HepG2 (cell line): ENCODE measurements around the gene MORN1. TPM values are rescaled to one million over a fixed set of nuclear protein-coding genes. Genes with fewer than 3 reads are reported as not detected.
A peak's percentile ranks its signal among the peaks of the same experiment; 100 is the strongest.

ENCODE experiments used
- AGO1 ChIP-seq: fragments of 200-400 bp; formaldehyde crosslinking; IDR thresholded peaks from 2 replicates; pipeline ENCODE4 v1.6.1; 2017; ENCODE audit warnings: mild to moderate bottlenecking, low read depth, low read length, moderate library complexity; ENCODE audit not compliant: poor library complexity, severe bottlenecking
- AGO2 ChIP-seq: fragments of 200-400 bp; formaldehyde crosslinking; optimal IDR thresholded peaks from 2 replicates; pipeline ENCODE3; 2017; ENCODE audit warnings: mild to moderate bottlenecking, low read depth, low read length, moderate library complexity
- CREB1 ChIP-seq, 2 experiments: fragments of 450-650 bp in 1 of 2; IDR thresholded peaks; 2 replicates each; pipeline ENCODE4 v1.6.1; 2016 to 2017; ENCODE audit warnings: control low read depth in 1 of 2, mild to moderate bottlenecking in 1 of 2, missing compliant biosample characterization in 1 of 2, missing genetic modification characterization in 1 of 2
- CSRNP2 ChIP-seq: sonication (generic); formaldehyde crosslinking; conservative IDR thresholded peaks from 2 replicates; pipeline ENCODE4 v1.8.0; 2022; ENCODE audit warnings: low read depth, missing genetic modification reagents
- DMTF1 ChIP-seq: sonication (generic); formaldehyde crosslinking; IDR thresholded peaks from 2 replicates; pipeline ENCODE4 v1.4.0; 2020; ENCODE audit warnings: mild to moderate bottlenecking, missing genetic modification reagents
- FOXC1 ChIP-seq: sonication (generic); formaldehyde crosslinking; IDR thresholded peaks from 2 replicates; pipeline ENCODE4 v1.8.0; 2022; ENCODE audit warnings: mild to moderate bottlenecking, missing genetic modification reagents, borderline replicate concordance
- GATAD2A ChIP-seq: IDR thresholded peaks from 2 replicates; pipeline ENCODE4 v1.6.1; 2016
- MLX ChIP-seq: IDR thresholded peaks from 2 replicates; pipeline ENCODE4 v1.6.1; 2016
- MTF1 ChIP-seq: sonication (generic); formaldehyde crosslinking; IDR thresholded peaks from 2 replicates; pipeline ENCODE4 v1.5.0; 2020; ENCODE audit warnings: missing genetic modification reagents
- NR2C2 ChIP-seq: sonication (generic); formaldehyde crosslinking; IDR thresholded peaks from 2 replicates; pipeline ENCODE4 v1.4.0; 2020; ENCODE audit warnings: missing genetic modification reagents, mild to moderate bottlenecking, moderate library complexity, borderline replicate concordance
- PBX3 ChIP-seq: sonication (generic); formaldehyde crosslinking; IDR thresholded peaks from 2 replicates; pipeline ENCODE4 v1.8.1; 2023; ENCODE audit warnings: missing genetic modification reagents, inconsistent platforms, borderline replicate concordance
- POGZ ChIP-seq: sonication (generic); formaldehyde crosslinking; IDR thresholded peaks from 2 replicates; pipeline ENCODE4 v1.4.0; 2020; ENCODE audit warnings: mild to moderate bottlenecking, missing genetic modification reagents
- RARG ChIP-seq: sonication (generic); formaldehyde crosslinking; IDR thresholded peaks from 2 replicates; pipeline ENCODE4 v1.4.0; 2020; ENCODE audit warnings: low read depth, mild to moderate bottlenecking, missing genetic modification reagents
- TAF15 ChIP-seq: fragments of 200-400 bp; formaldehyde crosslinking; IDR thresholded peaks from one replicate; pipeline ENCODE4 v1.6.1; 2018; ENCODE audit warnings: mild to moderate bottlenecking, low read depth, low read length; ENCODE audit not compliant: poor library complexity, severe bottlenecking
- THRA ChIP-seq: sonication (generic); formaldehyde crosslinking; IDR thresholded peaks from 2 replicates; pipeline ENCODE4 v1.4.0; 2020; ENCODE audit warnings: missing genetic modification reagents, borderline replicate concordance
- ZFAT ChIP-seq: sonication (generic); formaldehyde crosslinking; conservative IDR thresholded peaks from 2 replicates; pipeline ENCODE4 v1.8.1; 2023; ENCODE audit warnings: missing genetic modification reagents, inconsistent platforms
- ZNF24 ChIP-seq: fragments of 450-650 bp; IDR thresholded peaks from 2 replicates; pipeline ENCODE4 v1.6.1; 2017; ENCODE audit warnings: antibody characterized with exemption, mild to moderate bottlenecking
- ZNF329 ChIP-seq: sonication (generic); formaldehyde crosslinking; IDR thresholded peaks from 2 replicates; pipeline ENCODE4 v1.9.0; 2021; ENCODE audit warnings: low read depth, mild to moderate bottlenecking, missing genetic modification reagents
- ZNF333 ChIP-seq: sonication (generic); formaldehyde crosslinking; IDR thresholded peaks from 2 replicates; pipeline ENCODE4 v1.4.0; 2020; ENCODE audit warnings: mild to moderate bottlenecking, missing genetic modification reagents, borderline replicate concordance
- ZNF615 ChIP-seq: sonication (generic); formaldehyde crosslinking; IDR thresholded peaks from 2 replicates; pipeline ENCODE4 v1.5.0; 2020; ENCODE audit warnings: mild to moderate bottlenecking, missing genetic modification reagents, borderline replicate concordance
- polyA plus RNA-seq, 8 experiments: library from polyadenylated mRNA; depleted of rRNA in 3 of 8; stranded (reverse) in 7 of 8; unstranded in 1 of 8; fragments of >200 nt; fragmentation: Illumina TruSeq in 4 of 8; extraction: Trizol in 4 of 8; gene quantifications; 2 replicates each; pipeline versions ENCODE4 v1.2.1 to v1.2.3, GENCODE V29; 2011 to 2016; ENCODE audit warnings: low read depth in 4 of 8, missing spikeins in 1 of 8, mixed read lengths in 1 of 8; ENCODE audit not compliant: insufficient read depth in 1 of 8
- total RNA-seq, 5 experiments: library from RNA; depleted of rRNA; stranded (reverse); fragments of >200 nt; fragmentation: Illumina TruSeq; extraction: Trizol; gene quantifications; 2 replicates each; pipeline ENCODE4 v1.2.3, GENCODE V29; 2016; ENCODE audit warnings: low read depth in 1 of 5

MORN1 gene
- total and polyA plus RNA-seq, 2 of the 13 experiments (the other 11 are each of a cell fraction or from before 2014, with no cell fraction given): 3.1 to 6.5 TPM

- TF ChIP-seq ZNF329 (no peak), DMTF1 (no peak), ZNF615 (CRISPR knock-in tag) (no peak), AGO2 (peak; percentile 86), ZNF333 (peak; percentile 63), CSRNP2 (CRISPR knock-in tag) (no peak), THRA (CRISPR knock-in tag) (no peak), CREB1 (IDR thresholded peaks at IDR 0.05) (no peak), CREB1 (CRISPR knock-in tag; IDR thresholded peaks at IDR 0.05) (peak; percentile 32), RARG (CRISPR knock-in tag) (no peak), ZFAT (no peak), AGO1 (peak; percentile 54), TAF15 (peak; percentile 25), NR2C2 (CRISPR knock-in tag) (no peak), MLX (CRISPR knock-in tag) (no peak), POGZ (CRISPR knock-in tag) (no peak), PBX3 (no peak), GATAD2A (CRISPR knock-in tag) (no peak), FOXC1 (CRISPR knock-in tag) (no peak), MTF1 (CRISPR knock-in tag) (no peak), ZNF24 (no peak)
These were observed 20.5 kb upstream of the MORN1 start (continued) for GRCh38 chr1:2411801-2412394.
